Activated CD4-positive, alpha-beta T cell treated with anti-CD3 and anti-CD28 coated beads for 48 hours (primary cell): ENCODE data around the gene ARHGAP4.
A peak's percentile ranks its signal among the peaks of the same experiment; 100 is the strongest.

Experiments used
- DNase-seq: peaks from one replicate; pipeline ENCODE4 v3.0.0-alpha.2; 2020

ARHGAP4 gene

GRCh38 chrX:153961292-153961691 lies 35.2 kb upstream of the ARHGAP4 start:
- DNase-seq, result no peak

GRCh38 chrX:153960786-153961185 lies 34.7 kb upstream of the ARHGAP4 start:
- no peak for DNase-seq

GRCh38 chrX:153960077-153960476 lies 34.0 kb upstream of the ARHGAP4 start:
- DNase-seq, result no peak

GRCh38 chrX:153959649-153960048 lies 33.6 kb upstream of the ARHGAP4 start:
- no peak for DNase-seq

GRCh38 chrX:153958605-153959004 lies 32.5 kb upstream of the ARHGAP4 start:
- DNase-seq, result no peak

GRCh38 chrX:153957224-153957623 lies 31.2 kb upstream of the ARHGAP4 start:
- DNase-seq, result no peak

- no peak for DNase-seq
Measured at GRCh38 chrX:153956044-153956907, 30.2 kb upstream of the ARHGAP4 start.

- DNase-seq, result no peak
Measured at GRCh38 chrX:153955228-153955732, 29.2 kb upstream of the ARHGAP4 start.

GRCh38 chrX:153954558-153955227 lies 28.6 kb upstream of the ARHGAP4 start:
- DNase-seq, result no peak

GRCh38 chrX:153953892-153954557 lies 28.0 kb upstream of the ARHGAP4 start:
- no peak for DNase-seq

- DNase-seq, result peak; percentile 84
Measured at GRCh38 chrX:153953342-153953830, 27.3 kb upstream of the ARHGAP4 start.

GRCh38 chrX:153952373-153953026 lies 26.4 kb upstream of the ARHGAP4 start:
- no peak for DNase-seq

GRCh38 chrX:153951683-153952372 lies 25.8 kb upstream of the ARHGAP4 start:
- no peak for DNase-seq

GRCh38 chrX:153950127-153950526 lies 24.1 kb upstream of the ARHGAP4 start:
- no peak for DNase-seq

- no peak for DNase-seq
Measured at GRCh38 chrX:153948847-153949805, 23.1 kb upstream of the ARHGAP4 start.

GRCh38 chrX:153948002-153948466 lies 22.0 kb upstream of the ARHGAP4 start:
- no peak for DNase-seq

- DNase-seq, result peak; percentile 85
Measured at GRCh38 chrX:153947009-153947769, 21.1 kb upstream of the ARHGAP4 start.

GRCh38 chrX:153945956-153946943 lies 20.2 kb upstream of the ARHGAP4 start:
- no peak for DNase-seq

- DNase-seq, result no peak
Measured at GRCh38 chrX:153944800-153945150, 18.7 kb upstream of the ARHGAP4 start.
